HFFc6 (cell line): ENCODE data around the gene ALG2. TPM values are rescaled to one million over a fixed set of nuclear protein-coding genes. Genes with fewer than 3 reads are reported as not detected.

ENCODE experiments used
- DNase-seq: peaks from one replicate; pipeline ENCODE4 v3.0.0-alpha.2; 2018
- H3K27ac Mint-ChIP-seq: 2 replicates; pipeline ENCODE4 v1.8.0; 2020; ENCODE audit warnings: mild to moderate bottlenecking, mixed read lengths
- H3K27me3 Mint-ChIP-seq: 2 replicates; pipeline ENCODE4 v1.8.0; 2021; ENCODE audit warnings: mild to moderate bottlenecking, moderate library complexity, mixed read lengths; ENCODE audit not compliant: insufficient read depth
- H3K36me3 Mint-ChIP-seq: 2 replicates; pipeline ENCODE4 v1.8.0; 2021; ENCODE audit warnings: low read depth, mixed read lengths
- H3K4me1 Mint-ChIP-seq: 2 replicates; pipeline ENCODE4 v1.8.0; 2020; ENCODE audit warnings: low read depth, mixed read lengths
- H3K4me3 Mint-ChIP-seq: 2 replicates; pipeline ENCODE4 v1.8.0; 2020; ENCODE audit warnings: mild to moderate bottlenecking, moderate library complexity, mixed read lengths
- H3K9me3 Mint-ChIP-seq: 2 replicates; pipeline ENCODE4 v1.8.0; 2020; ENCODE audit warnings: mild to moderate bottlenecking, mixed read lengths
- CTCF ChIP-seq: fragments of 200-600 bp; sonication (generic); IDR thresholded peaks from 2 replicates; pipeline ENCODE4 v1.5.0; 2021; ENCODE audit warnings: antibody characterized with exemption, mild to moderate bottlenecking
- total RNA-seq, 6 experiments: library from RNA; stranded (reverse); fragmentation: NEBNext Ultra II Directional; extraction: Animal tissue kit (Norgen Biotek cat#: 25700); gene quantifications; 2 replicates in 1 of 6; 3 replicates in 5 of 6; pipeline ENCODE4 v1.2.3, GENCODE V29; 2021

Gene ALG2
- total RNA-seq, 6 experiments from 2014 or later = 30.4 to 42.2 (median 38.3) TPM

GRCh38 chr9:99177576-99178366 lies 44.0 kb downstream of the ALG2 start:
- no peaks in the 10 kb centered on the region for H3K9me3 Mint-ChIP-seq
- no peak overlapping the region for H3K4me3 Mint-ChIP-seq
- no peak for DNase-seq
- H3K27me3 Mint-ChIP-seq = peaks cover 6% of the 10 kb centered on the region; the same call in 1 of the 2 replicates
- no peak for TF ChIP-seq CTCF
- H3K27ac Mint-ChIP-seq = no peak overlapping the region
- H3K36me3 Mint-ChIP-seq = no peaks in the 10 kb centered on the region
- peaks cover 17% of the 10 kb centered on the region; the same call in 1 of the 2 replicates for H3K4me1 Mint-ChIP-seq

GRCh38 chr9:99176527-99177013 lies 45.2 kb downstream of the ALG2 start:
- H3K27me3 Mint-ChIP-seq = peaks cover 8% of the 10 kb centered on the region
- no peak overlapping the region for H3K27ac Mint-ChIP-seq
- DNase-seq = no peak
- peaks cover 12% of the 10 kb centered on the region; the same call in 1 of the 2 replicates for H3K4me1 Mint-ChIP-seq
- H3K4me3 Mint-ChIP-seq = no peak overlapping the region
- H3K9me3 Mint-ChIP-seq = no peaks in the 10 kb centered on the region
- no peak for TF ChIP-seq CTCF
- no peaks in the 10 kb centered on the region for H3K36me3 Mint-ChIP-seq

GRCh38 chr9:99173570-99174504 lies 47.9 kb downstream of the ALG2 start:
- no peaks in the 10 kb centered on the region for H3K9me3 Mint-ChIP-seq
- no peak overlapping the region for H3K4me3 Mint-ChIP-seq
- H3K4me1 Mint-ChIP-seq = peaks cover 13% of the 10 kb centered on the region
- H3K27me3 Mint-ChIP-seq = peaks cover 19% of the 10 kb centered on the region
- DNase-seq = no peak
- no peak for TF ChIP-seq CTCF
- H3K27ac Mint-ChIP-seq = no peak overlapping the region
- no peaks in the 10 kb centered on the region for H3K36me3 Mint-ChIP-seq

GRCh38 chr9:99172124-99173091 lies 49.3 kb downstream of the ALG2 start:
- Mint-ChIP-seq H3K36me3 (no peaks in the 10 kb centered on the region), H3K4me3 (no peak overlapping the region), H3K27me3 (peaks cover 29% of the 10 kb centered on the region), H3K9me3 (no peaks in the 10 kb centered on the region), H3K4me1 (peaks cover 13% of the 10 kb centered on the region), H3K27ac (no peak overlapping the region)
- DNase-seq = no peak
- no peak for TF ChIP-seq CTCF
